Colonic mucosa (tissue), 4 donors: ENCODE results near the gene RBM20. TPM values are rescaled to one million over a fixed set of nuclear protein-coding genes. Genes with fewer than 3 reads are reported as not detected.

Experiments
- DNase-seq: peaks from one replicate; pipeline ENCODE4 v3.0.0-alpha.2; 2020
- H3K27ac ChIP-seq: fragments of 200-600 bp; one replicate; pipeline ENCODE4 v1.8.0; 2021
- H3K27me3 ChIP-seq: fragments of 200-600 bp; one replicate; pipeline ENCODE4 v1.8.0; 2021
- H3K36me3 ChIP-seq: fragments of 200-600 bp; one replicate; pipeline ENCODE4 v1.8.0; 2021
- H3K4me1 ChIP-seq: fragments of 200-600 bp; one replicate; pipeline ENCODE4 v1.8.0; 2021; ENCODE audit warnings: mild to moderate bottlenecking
- H3K4me3 ChIP-seq: fragments of 200-600 bp; one replicate; pipeline ENCODE4 v1.8.0; 2021
- H3K9ac ChIP-seq, 2 donors: one replicate each; pipeline ENCODE4 v1.7.0; 2013; ENCODE audit warnings: control low read depth in 2 of 2, low read depth in 2 of 2, low read length in 2 of 2
- H3K9me3 ChIP-seq: fragments of 200-600 bp; one replicate; pipeline ENCODE4 v1.8.0; 2021
- CTCF ChIP-seq: fragments of 200-600 bp; IDR thresholded peaks from one replicate; pipeline ENCODE4 v1.8.0; 2022; ENCODE audit warnings: antibody characterized with exemption, mild to moderate bottlenecking
- intact Hi-C: fragments of 100-400 bp; cut with DNase I; formaldehyde crosslinking; loops from one replicate; pipeline ENCODE4 v1.14.1; 2022
- total RNA-seq, 2 donors: library from RNA; stranded (reverse); fragmentation: NEBNext Ultra II Directional in 1 of 2; extraction: Animal tissue kit (Norgen Biotek cat#: 25700) in 1 of 2; gene quantifications; one replicate each; pipeline ENCODE4 v1.2.1, GENCODE V29; 2021
- donor health status: healthy.
- donor health status: DM: no; HTN: no; CAD: no.
- donor health status: DM: no; HTN: no; CAD: no.

The RBM20 gene
- total RNA-seq: under 1 TPM; 0.49 to 0.80 TPM

- Histone ChIP-seq H3K27ac (no peak within 1 kb of the TSS), H3K4me1 (peaks cover 10% of the 10 kb centered on the region), H3K4me3 (peak within 1 kb of the TSS; percentile 45), H3K27me3 (peaks cover 55% of the 10 kb centered on the region), H3K36me3 (no peaks in the 10 kb centered on the region), H3K9ac (peak within 1 kb of the TSS in 1 of 2 donors; percentile 8), H3K9me3 (no peaks in the 10 kb centered on the region)
- TF ChIP-seq CTCF: no peak
- DNase-seq: no peak
- intact Hi-C loops: no loop called here
Observed at GRCh38 chr10:110643653-110644597, at the start of gene RBM20. Gene RBM20, plus strand, starts transcription at chr10:110644336. Its CDS starts 119 bp downstream, at chr10:110644455.

GRCh38 chr10:110597476-110597875 lies 46.7 kb upstream of the RBM20 start:
- Histone ChIP-seq H3K27me3 (no peaks in the 10 kb centered on the region), H3K9ac (no peak overlapping the region), H3K4me1 (no peaks in the 10 kb centered on the region), H3K36me3 (peaks cover 14% of the 10 kb centered on the region), H3K27ac (no peak overlapping the region), H3K4me3 (no peak overlapping the region), H3K9me3 (no peaks in the 10 kb centered on the region)
- intact Hi-C loops: loop anchor here (5.0 kb wide), 1 partner anchor 285 kb away; no protein-coding TSS in a partner anchor
- DNase-seq: no peak
- no peak for TF ChIP-seq CTCF

GRCh38 chr10:110600487-110601101 lies 43.5 kb upstream of the RBM20 start:
- no peak overlapping the region for H3K9ac ChIP-seq
- no peak overlapping the region for H3K4me3 ChIP-seq
- intact Hi-C loops: no loop called here
- no peaks in the 10 kb centered on the region for H3K4me1 ChIP-seq
- TF ChIP-seq CTCF: peak; percentile 24
- no peak overlapping the region for H3K27ac ChIP-seq
- H3K27me3 ChIP-seq: no peaks in the 10 kb centered on the region
- no peaks in the 10 kb centered on the region for H3K9me3 ChIP-seq
- peaks cover 17% of the 10 kb centered on the region for H3K36me3 ChIP-seq
- DNase-seq: no peak

- Histone ChIP-seq H3K27ac (no peak overlapping the region), H3K9ac (no peak overlapping the region), H3K4me3 (no peak overlapping the region), H3K36me3 (peaks cover 17% of the 10 kb centered on the region), H3K27me3 (no peaks in the 10 kb centered on the region), H3K4me1 (no peaks in the 10 kb centered on the region), H3K9me3 (no peaks in the 10 kb centered on the region)
- DNase-seq: no peak
- TF ChIP-seq CTCF: no peak
- intact Hi-C loops: no loop called here
Observed at GRCh38 chr10:110601581-110601980, 42.6 kb upstream of the RBM20 start.

- Histone ChIP-seq H3K36me3 (no peaks in the 10 kb centered on the region), H3K9me3 (no peaks in the 10 kb centered on the region), H3K27ac (no peak overlapping the region), H3K4me3 (no peak overlapping the region), H3K9ac (no peak overlapping the region), H3K27me3 (no peaks in the 10 kb centered on the region), H3K4me1 (no peaks in the 10 kb centered on the region)
- no peak for DNase-seq
- intact Hi-C loops: no loop called here
- no peak for TF ChIP-seq CTCF
Observed at GRCh38 chr10:110608087-110608486, 36.0 kb upstream of the RBM20 start.
